Kidney epithelial cell (primary cell): ENCODE results near the gene PPP1R12B. TPM values are rescaled to one million over a fixed set of nuclear protein-coding genes. Genes with fewer than 3 reads are reported as not detected.
"Not testable (repeated sequence)": the region's sequence is repeated elsewhere in the genome, so short reads cannot be mapped to it uniquely, and the experiment has no call there.

Experiments used
- DNase-seq: peaks from one replicate; pipeline ENCODE4 v3.0.0-alpha.2; 2010; ENCODE audit warnings: low read depth
- H3K27me3 ChIP-seq: 2 replicates; pipeline ENCODE4 v1.6.0; 2011; ENCODE audit warnings: low read length; ENCODE audit not compliant: control insufficient read depth, insufficient read depth
- H3K36me3 ChIP-seq: 2 replicates; pipeline ENCODE4 v1.5.1; 2011; ENCODE audit warnings: low read length; ENCODE audit not compliant: control insufficient read depth, insufficient read depth
- H3K4me3 ChIP-seq: 2 replicates; pipeline ENCODE4 v1.5.1; 2011; ENCODE audit warnings: low read depth, mild to moderate bottlenecking, control low read depth, low read length
- total RNA-seq: library from RNA; depleted of rRNA; stranded (reverse); fragments of >200 nt; gene quantifications from 2 replicates; pipeline ENCODE4 v1.2.3, GENCODE V29; 2015
- TF ChIP-seq, protein P1 (sequence below): IDR thresholded peaks from 2 replicates; pipeline ENCODE4 v1.5.1; 2011; ENCODE audit warnings: mild to moderate bottlenecking, moderate library complexity, low read length, control low read depth, inconsistent platforms; ENCODE audit not compliant: insufficient read depth, poor library complexity, severe bottlenecking

Gene PPP1R12B
- total RNA-seq, 1 donor from 2014 or later, result 6.8 TPM

DNA sequence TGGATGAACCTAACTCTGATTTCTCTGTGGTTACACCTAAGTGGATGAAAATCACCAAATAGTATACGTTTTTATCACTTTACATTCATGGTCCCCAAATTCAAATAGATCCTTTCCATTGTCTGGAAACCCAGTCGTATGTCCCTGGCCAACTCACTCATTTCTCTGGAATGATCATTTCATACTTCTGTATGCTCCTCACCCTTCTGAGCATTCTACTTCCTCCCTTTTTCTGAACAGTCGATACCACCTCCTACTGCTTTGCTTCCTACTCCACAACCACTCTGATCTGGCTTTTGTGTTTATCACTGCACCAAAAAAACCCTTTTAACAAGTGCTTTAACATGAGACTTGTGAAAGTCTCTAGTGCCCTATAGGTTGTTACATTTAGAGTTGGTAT lies 47.3 kb downstream of the PPP1R12B start:
- not testable (repeated sequence) for H3K4me3 ChIP-seq, DNase-seq, H3K27me3 ChIP-seq, H3K36me3 ChIP-seq

DNA sequence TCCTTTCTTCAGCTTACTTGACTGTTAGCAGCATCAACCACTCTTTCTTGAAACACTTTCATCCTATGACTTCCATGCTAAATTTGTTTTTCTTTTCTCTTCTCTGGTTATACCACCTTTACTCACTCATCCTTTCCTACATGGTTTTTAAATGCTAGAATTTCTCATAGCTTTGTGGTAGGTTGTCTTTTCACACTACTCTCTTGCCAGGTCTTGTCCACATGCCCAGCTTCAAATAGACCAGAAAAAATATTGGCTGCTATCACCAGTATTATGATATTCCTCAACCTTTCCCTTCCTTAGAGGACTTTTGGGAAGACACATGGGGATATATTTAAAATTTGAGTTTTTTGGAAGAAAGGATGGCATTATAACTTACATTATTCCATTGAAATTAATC lies 48.8 kb downstream of the PPP1R12B start:
- TF ChIP-seq, protein P1, sequence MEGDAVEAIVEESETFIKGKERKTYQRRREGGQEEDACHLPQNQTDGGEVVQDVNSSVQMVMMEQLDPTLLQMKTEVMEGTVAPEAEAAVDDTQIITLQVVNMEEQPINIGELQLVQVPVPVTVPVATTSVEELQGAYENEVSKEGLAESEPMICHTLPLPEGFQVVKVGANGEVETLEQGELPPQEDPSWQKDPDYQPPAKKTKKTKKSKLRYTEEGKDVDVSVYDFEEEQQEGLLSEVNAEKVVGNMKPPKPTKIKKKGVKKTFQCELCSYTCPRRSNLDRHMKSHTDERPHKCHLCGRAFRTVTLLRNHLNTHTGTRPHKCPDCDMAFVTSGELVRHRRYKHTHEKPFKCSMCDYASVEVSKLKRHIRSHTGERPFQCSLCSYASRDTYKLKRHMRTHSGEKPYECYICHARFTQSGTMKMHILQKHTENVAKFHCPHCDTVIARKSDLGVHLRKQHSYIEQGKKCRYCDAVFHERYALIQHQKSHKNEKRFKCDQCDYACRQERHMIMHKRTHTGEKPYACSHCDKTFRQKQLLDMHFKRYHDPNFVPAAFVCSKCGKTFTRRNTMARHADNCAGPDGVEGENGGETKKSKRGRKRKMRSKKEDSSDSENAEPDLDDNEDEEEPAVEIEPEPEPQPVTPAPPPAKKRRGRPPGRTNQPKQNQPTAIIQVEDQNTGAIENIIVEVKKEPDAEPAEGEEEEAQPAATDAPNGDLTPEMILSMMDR, result no peak
- Histone ChIP-seq H3K27me3 (no peaks in the 10 kb centered on the region), H3K36me3 (no peaks in the 10 kb centered on the region), H3K4me3 (no peak overlapping the region)
- no peak for DNase-seq

DNA sequence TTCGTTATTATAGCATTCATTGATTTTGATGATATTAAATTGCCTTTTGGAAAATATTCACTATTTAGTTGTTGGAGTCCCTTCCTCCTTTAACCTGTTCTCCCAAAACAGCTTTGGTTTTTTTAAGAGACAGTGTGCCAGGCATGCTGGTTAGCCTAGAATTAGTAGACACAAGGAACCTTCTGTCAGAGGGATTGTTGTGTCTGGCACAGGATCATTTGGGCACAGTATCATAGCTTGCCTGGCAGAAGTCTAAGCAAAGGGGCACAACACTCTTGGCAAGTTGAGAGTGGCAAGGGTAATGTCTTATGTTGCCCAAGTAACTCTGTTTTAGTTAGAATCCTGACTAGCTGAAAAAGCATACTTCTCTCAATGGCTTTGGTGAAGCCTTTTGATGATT lies 49.9 kb downstream of the PPP1R12B start:
- H3K36me3 ChIP-seq, H3K4me3 ChIP-seq, H3K27me3 ChIP-seq, DNase-seq: not testable (repeated sequence)

DNA sequence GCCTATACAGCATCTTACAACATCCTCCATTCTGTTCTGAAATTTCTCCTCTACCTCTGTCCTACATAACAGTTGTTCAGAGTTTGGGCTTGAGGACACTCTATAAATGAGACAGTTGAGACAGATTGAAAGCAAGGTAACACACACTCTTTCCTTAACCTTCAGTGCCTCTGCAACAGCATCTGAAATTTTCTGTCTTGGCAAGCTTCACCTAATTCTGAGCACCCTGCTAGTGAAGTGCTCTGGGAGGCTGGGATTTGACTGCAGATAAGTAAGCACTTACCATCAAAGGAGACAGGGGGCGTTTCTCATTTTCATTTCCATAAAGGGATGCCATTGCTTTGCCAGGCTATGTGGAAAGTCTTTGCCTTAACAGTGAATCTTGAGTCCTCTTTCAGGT lies 53.3 kb downstream of the PPP1R12B start:
- not testable (repeated sequence) for H3K4me3 ChIP-seq, DNase-seq, H3K36me3 ChIP-seq, H3K27me3 ChIP-seq

DNA sequence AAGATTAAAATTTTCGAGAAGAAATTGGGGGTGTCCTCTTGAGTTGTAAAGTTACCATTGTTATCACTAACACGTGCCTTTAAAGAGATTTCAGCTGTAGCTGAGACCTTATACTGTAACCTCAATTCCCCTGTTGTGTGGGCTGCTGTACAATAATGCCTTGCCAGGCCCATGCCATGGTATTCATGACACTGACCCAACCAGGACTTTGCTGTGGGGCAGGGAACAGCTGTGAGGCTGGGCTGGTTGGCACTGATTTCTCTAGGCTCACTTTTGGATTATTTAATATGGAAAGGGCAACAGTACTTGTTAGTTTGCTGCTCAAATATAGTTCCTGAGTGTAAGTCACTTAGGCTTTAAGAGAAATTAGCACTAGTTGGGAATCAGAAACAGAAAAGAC lies 54.9 kb downstream of the PPP1R12B start:
- H3K4me3 ChIP-seq, H3K27me3 ChIP-seq, H3K36me3 ChIP-seq, DNase-seq: not testable (repeated sequence)

DNA sequence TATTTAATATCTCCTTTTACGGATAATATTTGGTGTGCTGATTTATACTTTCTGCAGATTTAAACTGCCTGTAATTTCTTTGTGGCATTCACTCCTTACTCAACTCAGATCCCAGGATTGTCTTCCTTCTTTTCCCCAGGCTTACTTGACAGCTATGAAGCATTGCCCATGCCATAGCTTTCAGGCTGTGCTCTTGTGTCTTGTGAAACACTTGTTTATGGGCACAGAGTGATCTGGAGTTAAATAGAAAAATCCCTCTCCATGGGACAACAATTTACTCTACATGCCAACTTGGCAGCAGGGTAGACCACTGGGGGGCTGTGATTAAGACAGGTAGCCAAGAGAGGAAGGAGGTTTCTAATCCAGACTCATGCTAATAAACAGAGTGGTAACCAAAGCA lies 57.4 kb downstream of the PPP1R12B start:
- H3K4me3 ChIP-seq, result no peak overlapping the region
- no peaks in the 10 kb centered on the region for H3K36me3 ChIP-seq
- DNase-seq, result no peak
- TF ChIP-seq, protein P1, result no peak
- no peaks in the 10 kb centered on the region for H3K27me3 ChIP-seq

DNA sequence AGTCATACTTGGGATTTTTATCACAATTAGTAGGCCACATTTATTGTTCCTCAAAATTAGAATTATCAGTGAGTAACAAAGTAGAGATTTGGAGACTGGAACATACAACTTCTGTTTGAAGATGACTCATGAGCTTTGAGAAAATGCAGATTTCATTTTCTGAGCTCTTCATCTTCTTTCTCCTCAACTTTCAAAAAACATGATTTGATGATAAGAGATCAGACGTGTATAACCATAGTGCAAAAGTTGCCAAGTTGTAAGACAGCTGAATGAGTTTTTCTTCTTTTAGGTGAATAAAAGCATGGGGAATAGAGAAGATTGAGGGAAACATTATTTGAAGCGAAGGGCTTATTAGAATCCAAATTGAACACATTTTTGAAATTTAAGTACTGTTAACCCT lies 58.4 kb downstream of the PPP1R12B start:
- H3K4me3 ChIP-seq, DNase-seq, H3K36me3 ChIP-seq, H3K27me3 ChIP-seq: not testable (repeated sequence)

DNA sequence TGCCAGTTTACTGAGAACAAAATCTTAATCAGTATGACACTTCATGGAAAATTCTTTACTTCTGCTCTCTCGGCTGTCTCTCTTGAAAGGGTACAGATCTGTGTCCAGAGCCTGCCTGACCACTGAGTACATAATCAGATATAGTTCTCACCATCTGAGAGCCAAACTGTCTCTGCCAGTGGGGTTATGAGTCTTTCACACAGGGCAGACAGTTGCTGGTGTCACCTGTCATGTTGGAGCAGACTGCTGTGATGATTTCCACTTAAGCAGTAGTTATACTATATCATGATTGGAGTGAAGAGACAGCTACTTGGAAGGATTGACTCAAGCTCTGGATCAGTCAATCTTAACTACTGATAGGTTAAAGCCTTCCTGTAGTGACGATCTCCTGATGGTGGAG lies 58.9 kb downstream of the PPP1R12B start:
- H3K27me3 ChIP-seq, H3K36me3 ChIP-seq, DNase-seq, H3K4me3 ChIP-seq: not testable (repeated sequence)

DNA sequence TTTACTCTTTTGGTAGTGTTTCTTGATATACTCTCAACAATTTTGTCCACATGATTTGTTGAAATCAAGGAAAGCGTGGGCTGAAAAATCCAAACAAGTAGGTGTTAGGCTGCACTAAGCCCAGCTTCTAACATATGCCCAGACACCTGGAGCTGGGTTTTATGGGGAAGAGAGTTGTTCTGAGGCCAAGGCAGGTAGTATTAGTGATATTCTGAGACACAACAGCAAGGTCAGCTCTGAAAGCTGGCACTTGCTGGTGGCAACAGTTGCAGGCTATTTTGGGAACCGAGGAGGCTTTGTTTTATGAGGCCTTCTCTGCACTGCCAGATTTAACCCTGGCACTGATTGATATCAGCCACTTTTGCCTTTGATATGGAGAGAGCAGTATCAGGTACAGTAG lies 61.8 kb downstream of the PPP1R12B start:
- not testable (repeated sequence) for DNase-seq, H3K4me3 ChIP-seq, H3K27me3 ChIP-seq, H3K36me3 ChIP-seq

DNA sequence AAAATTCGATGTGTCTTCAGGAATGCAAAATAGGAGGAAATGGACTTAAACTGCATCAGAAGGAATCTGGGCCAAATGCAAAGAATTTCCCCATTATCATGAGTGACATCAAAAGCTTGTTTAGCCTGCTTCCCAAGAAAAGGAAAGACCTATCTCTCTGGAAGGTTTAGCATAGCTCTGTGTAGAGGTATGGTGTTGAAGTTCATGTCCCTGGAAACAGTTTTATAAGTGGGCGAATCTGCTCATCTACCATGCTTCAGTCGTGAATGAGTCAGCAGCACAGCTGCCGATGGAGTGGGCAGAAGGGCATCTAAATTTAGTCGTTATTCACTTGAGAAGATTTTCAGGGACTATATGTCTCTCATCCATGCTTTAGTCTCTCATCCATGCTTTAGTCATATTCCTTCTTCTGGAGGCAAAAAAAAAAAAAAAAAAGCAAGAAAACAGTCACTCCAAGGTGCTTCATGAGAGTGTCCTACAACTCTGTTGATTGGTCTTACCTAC lies 62.4 kb downstream of the PPP1R12B start:
- H3K36me3 ChIP-seq, DNase-seq, H3K4me3 ChIP-seq, H3K27me3 ChIP-seq: not testable (repeated sequence)
